GM19467 (cell line): ENCODE data around the gene NTNG1.

Experiments used
- ATAC-seq: cut with Tn5 transposase; IDR thresholded peaks from one replicate; pipeline ENCODE4 v1.9.1; 2021; ENCODE audit warnings: mild to moderate bottlenecking, moderate library complexity; ENCODE audit not compliant: unreplicated experiment

The NTNG1 gene

DNA sequence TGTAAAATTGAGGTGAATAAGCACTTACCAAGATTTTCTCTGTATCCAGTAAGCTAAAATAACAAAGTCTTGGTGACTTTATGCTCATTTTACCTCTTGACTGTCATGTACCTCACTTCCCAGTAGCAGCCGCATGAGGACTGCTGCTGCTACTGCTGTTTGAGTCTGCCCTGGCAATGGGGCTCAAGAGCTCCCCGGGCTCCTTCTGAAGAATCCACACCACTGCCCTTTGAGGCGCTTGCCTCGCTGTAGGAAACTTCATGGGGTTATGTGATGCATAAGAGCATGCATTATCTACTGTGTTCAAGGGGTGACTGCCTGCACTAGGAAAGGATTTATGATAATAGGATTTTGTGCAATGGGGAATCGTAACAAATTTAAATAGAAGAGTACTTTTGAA, 113.5 kb downstream of the NTNG1 start:
- no peak for ATAC-seq

DNA sequence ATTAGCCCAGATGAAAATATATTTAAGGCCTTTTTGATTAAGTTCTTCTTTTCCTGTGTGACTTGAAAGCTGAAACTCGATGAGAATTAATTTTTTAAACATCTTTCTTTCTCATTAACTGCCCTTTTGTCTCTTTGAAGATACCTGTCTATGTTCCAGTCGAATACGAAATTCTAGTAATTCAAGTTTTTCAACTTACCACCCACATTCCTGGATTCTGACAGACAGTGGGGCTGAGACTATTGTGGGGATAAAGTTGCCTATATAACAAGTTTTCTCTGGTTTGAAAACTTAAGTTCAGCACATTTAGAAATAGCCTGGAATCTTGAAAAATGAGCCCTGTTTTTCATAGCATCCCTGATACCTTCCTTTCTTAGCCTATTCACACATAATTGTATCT, 114.6 kb downstream of the NTNG1 start:
- no peak for ATAC-seq

DNA sequence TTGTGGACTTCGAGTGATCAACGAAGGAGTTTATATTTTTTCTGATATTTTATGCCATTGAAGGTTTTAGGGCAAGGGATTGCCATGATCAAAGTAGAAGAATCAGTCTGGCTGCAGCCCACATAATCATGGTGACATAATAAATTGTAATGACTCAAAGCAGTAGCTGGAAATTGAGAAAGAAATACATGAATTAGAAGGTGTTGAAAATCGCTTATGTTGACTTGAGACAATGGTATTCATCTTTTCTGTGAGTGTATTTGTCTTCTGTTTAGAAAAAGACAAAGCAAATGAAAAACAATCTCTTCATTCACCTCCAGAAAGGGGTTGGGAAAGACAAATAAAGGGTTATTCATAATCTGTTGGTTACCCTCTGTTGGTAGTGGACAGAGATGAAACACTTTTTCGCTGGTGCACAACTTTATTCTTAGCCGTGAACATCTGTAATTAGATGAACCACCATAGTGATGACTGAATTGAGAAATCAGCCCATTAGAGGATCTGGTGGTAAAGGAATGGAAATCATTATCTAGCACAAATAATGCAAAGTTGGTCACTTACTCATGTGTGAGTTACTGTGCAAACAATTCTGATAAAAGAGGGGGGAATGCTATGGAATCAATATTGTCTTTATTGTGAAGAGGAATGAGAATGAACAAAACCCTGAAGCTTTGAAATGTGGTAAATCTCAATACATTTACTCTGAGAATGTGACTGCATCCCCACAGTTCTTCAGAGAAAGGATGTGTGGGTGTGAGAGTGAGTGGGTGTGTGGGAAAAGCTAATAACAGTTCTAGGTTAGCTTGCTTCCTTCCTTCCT, 121.8 kb downstream of the NTNG1 start:
- ATAC-seq: no peak

- ATAC-seq: no peak
Measured at GRCh38 chr1:107263291-107263915, 122.6 kb downstream of the NTNG1 start.

DNA sequence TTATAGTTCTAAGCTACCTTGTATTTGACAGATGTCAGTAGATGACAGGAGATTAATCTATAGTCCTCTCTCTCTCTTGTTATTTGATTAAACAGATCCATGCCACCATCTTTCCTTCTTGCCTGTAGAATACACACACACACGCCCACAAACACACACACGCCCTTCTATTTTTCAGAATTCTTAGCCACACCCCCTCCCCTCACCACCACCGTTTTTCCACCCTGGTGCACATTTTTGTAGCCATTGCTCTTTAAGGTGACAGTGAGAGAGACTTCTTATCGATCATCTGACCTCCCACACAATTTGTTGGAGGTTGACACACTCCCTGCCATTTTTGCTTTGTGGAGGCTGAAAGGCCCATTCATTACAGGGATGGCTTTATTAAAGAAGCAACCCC, 123.2 kb downstream of the NTNG1 start:
- ATAC-seq: no peak

DNA sequence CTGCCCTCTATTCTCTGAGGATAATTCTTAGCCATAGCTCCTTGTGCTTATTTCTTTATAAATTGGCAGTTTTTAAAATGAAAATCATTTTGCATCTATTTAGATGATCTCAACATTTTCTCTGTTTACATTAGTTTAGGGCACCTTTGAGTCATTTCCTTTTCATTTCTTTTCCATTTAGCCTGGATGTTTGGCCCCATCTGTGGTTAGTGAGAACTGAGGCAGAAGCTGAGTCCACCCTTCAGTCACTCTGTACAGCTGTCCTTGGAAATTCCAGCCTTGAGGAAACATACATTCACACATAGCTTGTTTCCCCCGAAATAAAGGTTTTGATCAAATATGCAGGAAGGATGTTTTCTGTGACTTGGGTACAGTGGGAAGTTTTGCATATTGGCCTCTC, 123.7 kb downstream of the NTNG1 start:
- ATAC-seq: no peak

DNA sequence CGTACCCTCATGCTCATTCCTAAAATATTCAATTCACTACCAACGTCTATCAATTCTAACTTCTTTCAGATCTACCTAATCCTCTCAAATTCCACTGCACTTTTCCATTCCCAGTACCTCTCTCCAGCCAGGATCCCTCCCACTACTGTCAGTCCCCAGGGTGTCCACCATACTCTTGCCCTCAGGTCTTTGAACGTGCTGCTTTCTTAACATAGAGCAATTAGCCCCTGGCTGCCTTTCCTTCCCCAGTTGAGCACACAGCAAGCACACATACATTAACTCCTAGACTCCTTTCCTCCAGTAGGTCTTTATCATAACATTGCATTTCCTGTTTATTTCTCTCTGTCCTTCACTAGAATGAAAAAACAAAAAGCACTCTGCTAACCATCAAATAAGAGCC, 126.7 kb downstream of the NTNG1 start:
- no peak for ATAC-seq

GRCh38 chr1:107272321-107272720, 131.5 kb downstream of the NTNG1 start:
- ATAC-seq: no peak

- no peak for ATAC-seq
Measured at GRCh38 chr1:107273515-107273914, 132.7 kb downstream of the NTNG1 start.

DNA sequence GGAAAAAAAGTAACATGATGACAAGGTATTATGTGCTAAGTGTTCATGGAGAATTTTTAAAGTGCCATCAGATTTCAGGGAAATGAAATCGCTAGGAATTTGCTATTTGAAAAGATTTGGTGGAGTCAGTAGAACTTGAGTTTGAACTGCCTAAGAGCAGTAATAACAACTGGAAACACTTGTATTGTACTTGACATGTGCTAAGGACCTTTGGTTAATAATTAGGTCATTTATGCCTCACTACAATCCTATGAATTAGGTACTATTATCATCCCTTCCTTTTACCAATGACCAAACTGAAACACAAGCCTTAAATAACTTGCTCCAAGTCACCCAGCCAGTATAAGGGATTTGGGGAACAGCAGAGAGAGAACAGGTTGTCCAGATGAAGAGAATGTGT, 133.4 kb downstream of the NTNG1 start:
- no peak for ATAC-seq

- no peak for ATAC-seq
Measured at GRCh38 chr1:107276247-107276646, 135.4 kb downstream of the NTNG1 start.

- ATAC-seq: no peak
Measured at GRCh38 chr1:107277022-107277421, 136.2 kb downstream of the NTNG1 start.

DNA sequence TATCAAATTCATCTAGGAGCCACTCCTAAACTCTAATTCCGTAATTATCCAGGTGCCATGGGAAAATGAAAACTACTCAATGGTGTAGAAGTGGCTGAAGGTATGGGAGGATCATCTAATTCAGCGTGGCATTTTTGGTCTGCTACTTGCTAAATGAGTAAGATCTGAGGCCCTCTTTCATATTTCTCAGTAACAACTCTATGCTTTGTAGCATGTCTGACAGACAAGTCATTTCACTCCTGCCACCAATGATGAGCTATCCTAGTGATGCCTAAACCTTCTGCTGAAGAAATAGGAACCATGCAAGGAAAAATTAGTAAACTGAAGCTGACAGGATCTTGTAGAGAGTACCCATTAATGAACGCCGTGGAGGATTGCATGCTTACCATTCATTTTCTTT, 145.3 kb downstream of the NTNG1 start:
- ATAC-seq: no peak

DNA sequence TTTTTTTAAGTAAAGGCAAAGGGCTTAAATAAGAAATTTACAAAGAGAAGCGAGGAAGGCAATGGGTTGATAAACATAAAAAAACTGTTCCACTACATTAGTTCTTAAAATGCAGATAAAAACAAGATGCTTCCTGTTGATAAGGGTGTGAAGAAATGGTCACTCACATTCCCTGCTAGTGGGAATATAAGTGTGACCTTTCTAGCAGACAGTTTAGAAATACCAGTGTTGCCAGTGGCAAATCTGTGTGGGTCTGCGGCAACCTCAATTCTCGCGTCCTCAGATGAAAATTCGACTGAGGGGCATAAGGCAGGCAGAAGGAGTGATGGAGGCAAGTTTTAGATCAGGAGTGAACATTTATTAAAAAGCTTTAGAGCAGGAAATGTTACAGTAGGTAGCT, 151.1 kb downstream of the NTNG1 start:
- no peak for ATAC-seq

- ATAC-seq: no peak
Measured at GRCh38 chr1:107293901-107294613, 153.2 kb downstream of the NTNG1 start.

GRCh38 chr1:107294686-107295085, 153.8 kb downstream of the NTNG1 start:
- no peak for ATAC-seq

DNA sequence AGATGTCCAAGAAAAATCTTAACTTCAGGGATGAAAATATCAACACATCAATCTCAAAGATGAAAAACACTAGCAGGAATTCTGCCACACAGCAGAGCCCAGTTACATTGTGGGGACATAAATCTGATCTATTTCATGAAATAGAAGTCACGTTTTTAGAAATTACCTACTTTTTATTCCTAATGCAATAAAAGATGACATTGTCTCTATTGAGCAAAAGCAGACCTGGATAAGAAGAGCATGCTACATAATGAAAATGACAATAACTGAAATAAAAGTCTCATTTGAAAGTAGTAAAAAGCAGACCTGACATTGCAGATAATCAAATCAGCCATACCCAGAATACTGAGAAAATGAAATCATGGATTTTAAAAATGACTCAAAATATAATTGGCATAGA, 156.8 kb downstream of the NTNG1 start:
- no peak for ATAC-seq

GRCh38 chr1:107298526-107298925, 157.7 kb downstream of the NTNG1 start:
- no peak for ATAC-seq

- no peak for ATAC-seq
Measured at GRCh38 chr1:107299521-107299920, 158.7 kb downstream of the NTNG1 start.

DNA sequence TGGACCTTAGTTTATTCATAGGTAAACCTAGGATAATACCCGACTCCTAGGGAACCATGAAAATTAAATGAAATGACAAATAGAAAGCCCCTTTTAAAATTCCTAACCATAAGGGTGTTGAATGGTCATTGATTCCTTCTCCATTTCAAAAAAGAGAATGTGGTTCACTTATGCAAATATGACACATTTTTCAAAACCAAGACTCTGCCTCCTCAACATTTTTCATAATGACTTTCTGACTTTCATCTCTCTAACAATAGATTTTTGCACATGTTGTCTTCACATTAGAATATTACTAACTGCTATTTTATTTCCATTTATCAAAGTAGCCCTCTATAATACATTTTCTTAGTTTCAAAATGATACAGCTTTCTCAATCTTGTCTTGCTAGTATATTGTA, 169.1 kb downstream of the NTNG1 start:
- no peak for ATAC-seq

- ATAC-seq: no peak
Measured at GRCh38 chr1:107315652-107316051, 174.8 kb downstream of the NTNG1 start.

- ATAC-seq: no peak
Measured at GRCh38 chr1:107318932-107319331, 178.1 kb downstream of the NTNG1 start.
